Right atrium auricular region (tissue), 2 donors: Measurements from ENCODE around the gene ATP6V0A4. TPM values are rescaled to one million over a fixed set of nuclear protein-coding genes. Genes with fewer than 3 reads are reported as not detected.

Source experiments
- DNase-seq: peaks from one replicate; pipeline ENCODE4 v3.0.0-alpha.2; 2019; ENCODE audit warnings: low spot score
- H3K27ac ChIP-seq, 2 donors: fragments of 200-600 bp; sonication (generic); 1 replicate in 1 of 2; 2 replicates in 1 of 2; pipeline ENCODE4 v1.5.1; 2016 to 2019
- H3K27me3 ChIP-seq, 2 donors: fragments of 200-600 bp; sonication (generic); one replicate each; pipeline versions ENCODE4 v1.5.1 to v1.6.0; 2017 to 2019
- H3K36me3 ChIP-seq: fragments of 200-600 bp; sonication (generic); one replicate; pipeline ENCODE4 v1.5.1; 2016
- H3K4me1 ChIP-seq, 2 donors: fragments of 200-600 bp; sonication (generic); one replicate each; pipeline versions ENCODE4 v1.5.1 to v1.6.0; 2017 to 2019
- H3K4me3 ChIP-seq, 2 donors: fragments of 200-600 bp; sonication (generic); 1 replicate in 1 of 2; 2 replicates in 1 of 2; pipeline ENCODE4 v1.5.1; 2017 to 2019; ENCODE audit warnings: mild to moderate bottlenecking in 1 of 2, moderate library complexity in 1 of 2
- H3K9me3 ChIP-seq, 2 donors: fragments of 200-600 bp; sonication (generic); one replicate each; pipeline ENCODE4 v1.5.1; 2019
- total RNA-seq, 2 donors: library from RNA; depleted of rRNA; stranded (reverse); fragments of >200 nt; gene quantifications; one replicate each; pipeline ENCODE4 v1.1.0, GENCODE V29; 2016
- TF ChIP-seq, protein P1 (sequence below), 2 donors: fragments of 200-600 bp; sonication (generic); IDR thresholded peaks; one replicate each; pipeline ENCODE4 v1.5.1; 2019; ENCODE audit warnings: antibody characterized with exemption in 2 of 2

ATP6V0A4 gene
- total RNA-seq, 2 donors from 2014 or later, result not detected

- H3K36me3 ChIP-seq, result no peaks in the 10 kb centered on the region
- H3K27me3 ChIP-seq, result no peaks in the 10 kb centered on the region
- TF ChIP-seq, protein P1, sequence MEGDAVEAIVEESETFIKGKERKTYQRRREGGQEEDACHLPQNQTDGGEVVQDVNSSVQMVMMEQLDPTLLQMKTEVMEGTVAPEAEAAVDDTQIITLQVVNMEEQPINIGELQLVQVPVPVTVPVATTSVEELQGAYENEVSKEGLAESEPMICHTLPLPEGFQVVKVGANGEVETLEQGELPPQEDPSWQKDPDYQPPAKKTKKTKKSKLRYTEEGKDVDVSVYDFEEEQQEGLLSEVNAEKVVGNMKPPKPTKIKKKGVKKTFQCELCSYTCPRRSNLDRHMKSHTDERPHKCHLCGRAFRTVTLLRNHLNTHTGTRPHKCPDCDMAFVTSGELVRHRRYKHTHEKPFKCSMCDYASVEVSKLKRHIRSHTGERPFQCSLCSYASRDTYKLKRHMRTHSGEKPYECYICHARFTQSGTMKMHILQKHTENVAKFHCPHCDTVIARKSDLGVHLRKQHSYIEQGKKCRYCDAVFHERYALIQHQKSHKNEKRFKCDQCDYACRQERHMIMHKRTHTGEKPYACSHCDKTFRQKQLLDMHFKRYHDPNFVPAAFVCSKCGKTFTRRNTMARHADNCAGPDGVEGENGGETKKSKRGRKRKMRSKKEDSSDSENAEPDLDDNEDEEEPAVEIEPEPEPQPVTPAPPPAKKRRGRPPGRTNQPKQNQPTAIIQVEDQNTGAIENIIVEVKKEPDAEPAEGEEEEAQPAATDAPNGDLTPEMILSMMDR (IDR thresholded peaks at IDR 0.05), result no peak
- H3K9me3 ChIP-seq, result no peaks in the 10 kb centered on the region
- no peak overlapping the region for H3K4me3 ChIP-seq
- H3K4me1 ChIP-seq, result no peaks in the 10 kb centered on the region
- no peak for DNase-seq
- H3K27ac ChIP-seq, result no peak overlapping the region
Measured at GRCh38 chr7:138828302-138828701, 30.3 kb upstream of the ATP6V0A4 start.

DNA sequence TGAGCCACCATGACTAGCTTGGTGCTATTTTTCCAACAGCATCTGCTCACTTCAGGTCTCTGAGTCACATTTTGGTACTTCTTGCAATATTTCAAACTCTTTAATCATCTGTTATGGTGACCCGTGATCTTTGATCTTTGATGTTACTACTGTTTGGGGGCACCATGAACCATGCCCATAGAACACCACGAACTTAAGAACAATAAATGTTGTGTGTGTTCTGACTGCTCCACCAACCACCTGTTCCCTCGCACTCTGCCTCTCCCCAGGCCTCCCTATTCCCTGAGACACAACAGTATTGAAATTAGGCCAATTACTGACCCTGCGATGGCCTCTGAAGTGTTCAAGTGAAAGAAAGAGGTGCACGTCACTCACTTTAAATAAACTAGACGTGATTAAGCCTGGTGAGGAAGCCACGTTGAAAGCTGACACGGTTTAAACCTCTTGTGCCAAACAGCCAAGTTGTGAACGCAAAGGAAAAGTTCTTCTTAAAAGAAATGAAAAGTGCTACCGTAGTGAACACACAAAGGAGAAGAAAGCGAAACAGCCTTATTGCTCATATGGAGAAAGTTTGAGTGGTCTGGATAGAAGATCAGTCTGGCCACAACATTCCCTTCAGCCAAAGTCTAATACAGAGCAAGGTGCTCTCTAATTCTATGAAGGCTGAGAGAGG, 27.2 kb upstream of the ATP6V0A4 start:
- Histone ChIP-seq H3K36me3 (no peaks in the 10 kb centered on the region), H3K4me1 (no peaks in the 10 kb centered on the region), H3K27me3 (no peaks in the 10 kb centered on the region), H3K9me3 (no peaks in the 10 kb centered on the region), H3K27ac (no peak overlapping the region), H3K4me3 (no peak overlapping the region)
- no peak for DNase-seq
- TF ChIP-seq, protein P1 (IDR thresholded peaks at IDR 0.05), result no peak

GRCh38 chr7:138822867-138823535, 25.0 kb upstream of the ATP6V0A4 start:
- no peaks in the 10 kb centered on the region for H3K9me3 ChIP-seq
- TF ChIP-seq, protein P1 (IDR thresholded peaks at IDR 0.05), result no peak
- H3K27me3 ChIP-seq, result no peaks in the 10 kb centered on the region
- H3K36me3 ChIP-seq, result no peaks in the 10 kb centered on the region
- DNase-seq, result no peak
- no peak overlapping the region for H3K4me3 ChIP-seq
- no peak overlapping the region for H3K27ac ChIP-seq
- H3K4me1 ChIP-seq, result no peaks in the 10 kb centered on the region

- H3K9me3 ChIP-seq, result no peaks in the 10 kb centered on the region
- no peaks in the 10 kb centered on the region for H3K4me1 ChIP-seq
- no peak overlapping the region for H3K27ac ChIP-seq
- TF ChIP-seq, protein P1 (IDR thresholded peaks at IDR 0.05), result no peak
- no peaks in the 10 kb centered on the region for H3K36me3 ChIP-seq
- H3K4me3 ChIP-seq, result no peak overlapping the region
- H3K27me3 ChIP-seq, result no peaks in the 10 kb centered on the region
- no peak for DNase-seq
Measured at GRCh38 chr7:138821912-138822311, 23.9 kb upstream of the ATP6V0A4 start.

- TF ChIP-seq, protein P1 (IDR thresholded peaks at IDR 0.05), result no peak
- Histone ChIP-seq H3K4me3 (no peak overlapping the region), H3K9me3 (no peaks in the 10 kb centered on the region), H3K27me3 (no peaks in the 10 kb centered on the region), H3K36me3 (no peaks in the 10 kb centered on the region), H3K27ac (no peak overlapping the region), H3K4me1 (no peaks in the 10 kb centered on the region)
- DNase-seq, result no peak
Measured at GRCh38 chr7:138819625-138820024, 21.6 kb upstream of the ATP6V0A4 start.
